NCI-H2196 (cell line): ENCODE measurements around the gene ERC2.

Experiments
- DNase-seq: peaks from one replicate; lab custom pipeline; 2025; ENCODE audit not compliant: unreplicated experiment; lab: John Stamatoyannopoulos, UW

The ERC2 gene

DNA sequence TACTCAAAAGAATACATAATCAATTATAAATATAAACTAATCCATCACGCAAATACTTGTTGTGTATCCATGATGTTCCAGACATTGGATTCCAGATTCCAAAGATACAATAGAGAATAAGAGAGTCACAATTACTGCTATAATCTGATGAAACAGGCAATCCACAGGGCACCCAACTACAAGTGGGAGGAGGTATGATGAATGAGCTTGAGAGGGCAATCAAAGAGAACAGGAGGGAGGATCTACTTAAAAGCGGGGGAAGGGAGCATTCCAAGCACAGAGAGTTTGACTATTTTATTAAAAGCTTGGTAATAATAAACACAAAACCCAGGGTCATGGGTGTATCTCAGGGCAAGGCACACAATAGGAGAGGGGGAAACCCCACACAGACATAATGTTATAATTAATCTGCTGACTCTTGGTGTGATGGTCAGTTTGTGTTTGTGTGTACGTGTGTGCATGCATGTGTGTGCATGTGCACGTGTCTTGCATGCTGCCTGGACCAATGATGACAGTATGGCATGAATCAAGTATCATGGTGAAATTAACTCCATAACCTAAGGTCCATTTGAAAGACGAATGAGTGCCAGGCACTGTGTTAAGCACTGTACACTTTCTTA is 655.8 kb downstream of the ERC2 start:
- DNase-seq: no peak

GRCh38 chr3:55807210-55807609 is 661.1 kb downstream of the ERC2 start:
- no peak for DNase-seq

DNA sequence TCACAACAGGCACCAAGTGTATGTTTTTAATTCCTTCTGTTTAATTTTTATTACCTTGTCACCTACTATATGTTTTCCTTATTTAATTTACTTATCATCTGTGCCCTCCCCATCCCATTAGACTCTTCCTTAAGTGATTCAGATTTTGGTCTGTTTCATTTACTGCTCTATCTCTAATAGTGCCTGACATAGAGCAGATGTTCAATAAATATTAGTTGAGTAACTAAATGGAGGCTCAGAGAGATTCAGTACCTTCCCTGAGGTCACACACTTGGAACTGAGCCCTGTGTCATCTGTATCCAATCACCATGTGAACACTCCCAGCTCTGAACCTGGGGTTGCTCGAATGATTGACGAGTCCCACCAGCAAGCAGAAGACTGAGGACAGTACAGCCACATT is 663.1 kb downstream of the ERC2 start:
- no peak for DNase-seq

- no peak for DNase-seq
These were observed 663.8 kb downstream of the ERC2 start for GRCh38 chr3:55804170-55805095.

GRCh38 chr3:55802816-55803215 is 665.5 kb downstream of the ERC2 start:
- no peak for DNase-seq

- DNase-seq: no peak
These were observed 666.6 kb downstream of the ERC2 start for GRCh38 chr3:55801676-55802075.

DNA sequence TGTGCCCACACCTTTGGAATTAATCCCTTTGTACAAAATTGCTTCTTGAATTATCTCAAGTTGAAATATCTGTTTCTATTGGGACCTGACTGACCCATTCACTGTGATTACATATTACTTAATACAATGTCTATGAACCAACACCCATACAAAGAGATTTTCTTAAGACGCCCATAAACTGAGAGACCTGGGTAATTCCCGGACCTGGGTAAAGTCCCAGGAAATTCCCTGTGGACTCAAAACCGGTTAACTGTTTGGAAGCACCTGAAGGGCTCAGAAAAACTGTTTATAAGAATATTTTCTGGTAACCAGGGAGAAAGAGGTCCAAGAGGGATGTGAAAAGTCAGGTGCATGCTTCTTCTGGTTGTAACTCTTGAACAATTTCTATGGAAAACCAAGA is 667.2 kb downstream of the ERC2 start:
- DNase-seq: no peak

GRCh38 chr3:55797775-55798174 is 670.5 kb downstream of the ERC2 start:
- DNase-seq: no peak

DNA sequence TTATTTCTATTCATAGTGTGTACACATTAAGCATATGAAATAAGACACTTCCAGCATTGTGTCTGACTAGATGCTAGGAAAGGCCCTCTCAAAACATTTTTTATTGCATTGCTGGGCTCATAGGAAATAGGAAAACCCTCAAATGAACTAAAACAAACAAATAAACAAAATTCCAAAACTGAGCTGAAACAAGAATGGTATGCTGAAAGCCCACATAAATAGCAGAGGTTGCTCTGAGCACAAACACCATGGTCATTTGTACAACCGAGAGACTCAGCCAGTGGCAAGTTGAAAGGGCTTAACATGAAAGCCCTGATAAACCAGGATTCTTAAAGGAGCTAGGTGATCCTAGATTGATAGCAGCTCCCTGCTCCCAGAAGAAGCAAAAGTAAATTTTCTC is 671.2 kb downstream of the ERC2 start:
- DNase-seq: no peak

- DNase-seq: no peak
These were observed 671.7 kb downstream of the ERC2 start for GRCh38 chr3:55796533-55796932.

DNA sequence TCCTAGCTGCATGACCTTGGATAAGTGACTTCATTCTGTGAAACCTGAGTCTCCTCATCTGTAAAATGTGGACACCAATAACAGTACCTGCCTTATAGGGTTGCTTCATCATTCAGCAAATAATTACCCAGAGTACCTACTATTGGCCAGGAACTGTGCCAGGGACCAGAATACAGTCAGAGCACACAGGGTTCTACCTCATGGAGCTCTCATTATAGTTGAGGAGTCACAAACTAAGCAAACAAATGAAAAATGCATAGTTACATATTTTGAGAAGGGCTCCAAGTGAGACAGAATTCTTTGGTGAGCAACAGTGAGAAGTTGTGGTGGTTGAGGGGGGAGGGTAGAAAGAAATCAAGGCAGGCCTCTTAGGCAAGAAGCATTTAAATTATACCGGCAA is 672.5 kb downstream of the ERC2 start:
- DNase-seq: no peak

DNA sequence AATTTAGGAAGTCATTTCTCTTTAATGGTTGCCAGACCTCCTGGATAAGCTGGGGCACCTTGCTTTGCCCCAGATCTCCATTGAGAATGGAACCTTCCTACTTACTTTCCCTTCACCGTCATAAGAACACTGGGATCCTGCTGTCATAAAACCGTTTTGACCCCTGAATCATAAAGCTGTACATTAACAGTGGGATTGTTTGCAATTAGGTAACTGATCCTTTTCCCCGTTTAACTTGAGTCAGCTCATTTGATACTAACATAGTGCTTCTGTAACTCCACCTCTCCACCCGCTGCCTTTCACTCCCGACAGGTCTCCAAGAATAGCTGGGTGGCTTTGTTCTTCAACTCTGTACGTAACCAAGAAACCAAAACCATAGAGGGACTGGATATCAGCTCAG is 673.0 kb downstream of the ERC2 start:
- DNase-seq: no peak

DNA sequence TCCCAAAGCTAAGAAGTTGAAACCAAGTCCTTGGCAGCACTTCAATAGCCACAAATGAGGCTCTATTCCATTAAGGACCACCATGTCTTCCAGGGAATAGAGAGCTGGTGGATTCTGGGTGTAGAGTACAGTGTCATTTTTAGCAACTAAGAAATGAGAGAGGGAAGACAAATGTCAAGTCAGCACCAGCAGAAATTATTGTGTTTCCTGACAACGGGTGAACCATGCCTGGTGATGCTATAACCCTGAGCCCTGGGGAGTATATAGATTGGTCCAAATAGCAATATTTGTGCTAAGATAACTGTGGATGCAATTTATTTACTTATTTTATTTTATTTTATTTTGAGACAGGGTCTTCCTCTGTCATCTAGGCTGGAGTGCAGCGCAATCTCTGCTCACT is 675.5 kb downstream of the ERC2 start:
- no peak for DNase-seq

DNA sequence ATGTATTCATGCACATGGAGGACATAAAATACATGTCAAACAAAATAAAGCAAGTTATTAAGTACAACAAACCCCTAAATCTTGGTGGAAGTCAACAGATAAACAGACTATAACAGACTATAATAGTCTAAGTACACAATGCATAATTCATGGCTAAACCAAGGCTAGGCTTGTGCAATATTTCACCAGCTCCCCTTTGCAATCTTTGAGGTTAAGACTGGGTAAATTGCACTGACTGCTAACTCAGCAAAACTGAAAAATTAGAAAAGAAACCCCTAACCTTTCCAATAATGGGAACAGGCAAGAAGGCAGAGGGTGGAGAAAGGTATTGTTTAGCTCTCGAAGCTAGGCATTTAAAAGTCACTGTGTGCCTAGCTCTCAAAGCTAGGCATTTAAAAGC is 676.3 kb downstream of the ERC2 start:
- no peak for DNase-seq

DNA sequence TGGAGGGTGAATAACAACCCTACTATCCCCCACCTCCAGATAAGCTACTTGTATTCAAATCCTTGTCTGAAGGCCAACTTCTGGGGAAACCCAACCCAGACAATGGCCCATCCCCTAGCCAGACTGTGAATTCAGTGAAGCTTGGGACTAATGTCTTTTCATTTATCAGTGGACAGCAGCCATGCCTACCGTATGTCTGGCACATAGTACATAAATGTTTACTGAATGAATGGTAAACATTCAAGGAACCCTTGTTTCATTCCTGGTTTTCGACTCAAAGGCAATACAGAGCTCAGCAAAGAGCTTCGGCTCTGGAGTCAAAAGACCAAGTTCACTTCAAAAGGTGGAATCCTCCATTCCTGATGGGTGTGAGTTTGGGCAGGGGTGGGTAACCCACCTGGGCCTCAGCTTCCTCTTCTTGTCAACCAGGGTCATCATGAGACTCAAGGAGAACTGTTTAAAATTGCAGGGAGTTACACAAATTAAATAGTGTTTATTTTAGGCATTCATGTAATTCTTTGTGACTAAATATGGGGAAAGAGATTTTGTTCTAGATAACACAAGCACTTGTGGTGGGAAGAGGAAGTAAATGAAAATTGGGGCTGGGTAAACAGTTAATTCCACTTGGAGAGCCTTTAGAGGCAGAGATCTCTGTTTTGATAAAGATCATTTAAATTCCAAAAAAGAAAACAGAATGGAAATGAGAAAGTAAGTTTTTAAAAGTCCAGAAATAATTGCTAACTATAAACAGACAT is 677.5 kb downstream of the ERC2 start:
- DNase-seq: no peak

DNA sequence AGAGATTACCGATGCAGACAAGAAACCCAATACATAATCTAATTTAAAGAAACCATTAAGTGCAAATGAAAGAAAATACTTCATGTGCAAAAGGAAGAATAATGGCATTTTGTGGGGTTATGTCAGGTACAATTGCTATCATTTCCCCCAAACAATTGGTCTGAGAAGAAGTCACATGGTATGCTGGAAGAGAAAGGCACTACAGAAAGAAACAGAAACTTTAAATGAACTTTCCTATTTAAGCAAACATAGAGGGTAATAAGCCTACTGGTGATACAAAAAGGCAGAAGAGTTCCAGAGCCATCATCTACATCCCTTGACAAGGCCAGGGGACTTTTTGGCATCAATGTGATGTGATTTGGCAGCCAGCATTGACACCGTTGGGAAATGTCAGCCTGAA is 678.8 kb downstream of the ERC2 start:
- no peak for DNase-seq

- no peak for DNase-seq
These were observed 685.5 kb downstream of the ERC2 start for GRCh38 chr3:55782807-55783206.

GRCh38 chr3:55782351-55782750 is 685.9 kb downstream of the ERC2 start:
- DNase-seq: no peak

DNA sequence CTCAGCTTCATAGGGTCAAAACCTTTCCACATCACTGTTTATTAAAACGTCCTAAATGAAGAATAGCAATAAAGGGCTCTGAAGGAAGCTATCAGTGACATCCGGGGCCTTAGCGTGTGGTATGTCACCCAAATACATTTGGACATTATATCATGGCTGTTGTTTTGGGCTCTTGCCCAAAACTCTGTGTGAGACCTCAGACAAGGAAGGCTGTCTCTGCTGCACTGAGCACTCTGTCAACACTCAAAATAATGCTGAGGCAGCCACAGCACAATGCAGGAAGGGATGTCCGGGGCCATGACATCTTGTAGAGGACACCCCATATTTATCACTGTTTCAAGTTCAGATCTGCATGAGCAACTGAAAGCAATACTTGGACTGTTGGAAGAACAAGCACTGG is 687.4 kb downstream of the ERC2 start:
- no peak for DNase-seq

- no peak for DNase-seq
These were observed 688.7 kb downstream of the ERC2 start for GRCh38 chr3:55779543-55779942.

DNA sequence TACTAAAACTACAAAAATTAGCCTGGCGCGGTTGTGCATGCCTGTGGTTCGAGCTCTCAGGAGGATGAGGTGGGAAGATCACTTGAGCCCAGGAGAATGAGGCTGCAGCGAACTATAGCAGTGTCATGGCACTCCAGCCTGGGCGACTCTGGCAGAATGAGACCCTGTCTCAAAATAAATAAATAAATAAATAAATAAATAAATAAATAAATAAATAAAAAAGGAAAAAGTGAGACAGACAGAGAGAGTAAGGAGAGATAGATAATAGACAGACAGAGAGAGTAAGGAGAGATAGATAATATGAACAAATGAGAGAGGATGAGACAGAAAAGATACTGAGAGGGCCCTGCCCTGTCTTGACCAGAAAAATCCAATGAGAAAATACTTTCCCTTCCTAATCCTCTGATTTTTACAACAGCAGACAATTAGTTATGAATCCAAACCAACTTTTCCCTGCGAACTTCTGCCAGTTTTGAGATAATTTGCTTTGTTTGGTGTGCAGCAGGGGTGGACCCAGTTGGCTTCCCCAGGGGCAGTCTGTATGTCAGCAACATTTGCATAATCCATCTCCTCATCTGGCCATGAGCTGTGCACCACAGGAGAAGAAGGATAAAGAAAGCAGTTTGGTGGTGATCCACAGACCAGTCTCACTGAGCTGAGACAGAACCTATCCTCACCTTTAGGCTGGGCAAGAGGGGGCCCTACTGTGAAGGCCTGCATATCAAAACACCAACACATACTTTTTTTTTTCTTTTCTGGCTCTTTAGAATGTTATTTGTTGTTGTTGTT is 692.7 kb downstream of the ERC2 start:
- no peak for DNase-seq
